CD8-positive, alpha-beta memory T cell (primary cell): ENCODE measurements around the gene CELF4. TPM values are rescaled to one million over a fixed set of nuclear protein-coding genes. Genes with fewer than 3 reads are reported as not detected.
"Not testable (repeated sequence)": the region's sequence is repeated elsewhere in the genome, so short reads cannot be mapped to it uniquely, and the experiment has no call there.

Source experiments
- CTCF ChIA-PET: fragments of 350-600 bp; sonication (Branson Sonifier 250); formaldehyde crosslinking; loops from one replicate; lab custom pipeline; 2021; ENCODE audit warnings: antibody characterized with exemption; lab: Charles Lee
- POLR2A ChIA-PET: fragments of 350-600 bp; sonication (Branson Sonifier 250); formaldehyde crosslinking; loops from one replicate; lab custom pipeline; 2021; ENCODE audit warnings: antibody characterized with exemption; lab: Charles Lee
- DNase-seq, 5 donors: peaks; one replicate each; pipeline versions ENCODE4 v3.0.0 to v3.0.0-alpha.2; 2020 to 2022; ENCODE audit warnings: mixed read lengths in 1 of 5
- H3K27ac ChIP-seq: one replicate; pipeline ENCODE4 v1.7.0; 2013; ENCODE audit warnings: low read depth, mild to moderate bottlenecking, low read length, moderate library complexity
- H3K27me3 ChIP-seq: 2 replicates; pipeline ENCODE4 v1.7.0; 2013; ENCODE audit warnings: low read length, mild to moderate bottlenecking; ENCODE audit not compliant: insufficient read depth, poor library complexity, severe bottlenecking
- H3K36me3 ChIP-seq: 2 replicates; pipeline ENCODE4 v1.7.0; 2013; ENCODE audit warnings: mild to moderate bottlenecking, low read length, moderate library complexity; ENCODE audit not compliant: insufficient read depth
- H3K4me1 ChIP-seq: 2 replicates; pipeline ENCODE4 v1.7.0; 2013; ENCODE audit warnings: mild to moderate bottlenecking, low read length, moderate library complexity; ENCODE audit not compliant: insufficient read depth
- H3K4me3 ChIP-seq: 2 replicates; pipeline ENCODE4 v1.7.0; 2013; ENCODE audit warnings: mild to moderate bottlenecking, low read length
- H3K9me3 ChIP-seq: 2 replicates; pipeline ENCODE4 v1.7.0; 2013; ENCODE audit warnings: mild to moderate bottlenecking, low read length
- H3K27ac Mint-ChIP-seq, 8 donors: one replicate each; pipeline ENCODE4 v1.8.0; 2020 to 2021; ENCODE audit warnings: mixed read lengths in 8 of 8, mild to moderate bottlenecking in 6 of 8, inconsistent platforms in 3 of 8, moderate library complexity in 3 of 8
- H3K27me3 Mint-ChIP-seq, 2 donors: one replicate each; pipeline ENCODE4 v1.8.0; 2020 to 2021; ENCODE audit warnings: mixed read lengths in 2 of 2, mild to moderate bottlenecking in 1 of 2, moderate library complexity in 1 of 2
- H3K36me3 Mint-ChIP-seq, 3 donors: one replicate each; pipeline ENCODE4 v1.8.0; 2020 to 2021; ENCODE audit warnings: mixed read lengths in 3 of 3, inconsistent platforms in 1 of 3, mild to moderate bottlenecking in 1 of 3
- H3K4me1 Mint-ChIP-seq, 3 donors: one replicate each; pipeline ENCODE4 v1.8.0; 2020 to 2021; ENCODE audit warnings: mixed read lengths in 3 of 3, inconsistent platforms in 1 of 3, mild to moderate bottlenecking in 1 of 3
- H3K4me3 Mint-ChIP-seq, 7 donors: one replicate each; pipeline ENCODE4 v1.8.0; 2020 to 2021; ENCODE audit warnings: mixed read lengths in 7 of 7, mild to moderate bottlenecking in 6 of 7, moderate library complexity in 4 of 7, inconsistent platforms in 2 of 7
- H3K9me3 Mint-ChIP-seq, 5 donors: one replicate each; pipeline ENCODE4 v1.8.0; 2020 to 2022; ENCODE audit warnings: mixed read lengths in 5 of 5, mild to moderate bottlenecking in 3 of 5, moderate library complexity in 2 of 5, inconsistent platforms in 1 of 5
- polyA plus RNA-seq: library from polyadenylated mRNA; unstranded; fragments of 300-500 nt; fragmentation: Illumina TruSeq; gene quantifications from one replicate; pipeline ENCODE4 v1.2.3, GENCODE V29; 2021
- total RNA-seq, 2 experiments: library from RNA; stranded (reverse); gene quantifications; one replicate each; pipeline ENCODE4 v1.2.3, GENCODE V29; 2021

Gene CELF4
- total and polyA plus RNA-seq, 3 experiments from 2014 or later = not detected

DNA sequence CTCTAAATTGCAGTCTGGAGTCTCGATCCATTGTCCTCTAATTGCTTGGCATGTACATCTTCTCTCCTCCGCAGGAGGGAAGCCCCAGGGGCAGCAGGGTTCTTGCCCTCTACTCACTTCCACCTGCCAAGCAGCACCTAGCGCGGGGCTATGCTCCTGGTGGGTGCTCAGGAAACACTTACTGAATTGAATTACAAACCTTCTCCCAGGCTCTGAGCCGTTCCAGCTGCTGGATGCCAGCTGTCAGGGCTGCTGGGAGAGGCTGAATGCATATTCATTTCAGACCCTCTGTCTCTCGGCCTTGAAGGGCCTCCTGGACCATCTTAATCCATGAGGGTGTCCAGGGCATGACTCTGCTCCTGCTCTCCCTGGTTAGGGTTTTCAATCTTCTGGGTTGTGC lies 94.0 kb downstream of the CELF4 start:
- Mint-ChIP-seq H3K27me3 (peaks cover 0 to 8% of the 10 kb centered on the region in 2 donors), H3K36me3 (no peaks in the 10 kb centered on the region), H3K4me1 (no peaks in the 10 kb centered on the region), H3K9me3 (peaks cover 0 to 2% (median 0%) of the 10 kb centered on the region in 5 donors), H3K4me3 (no peak overlapping the region), H3K27ac (no peak overlapping the region)
- Histone ChIP-seq H3K27me3 (no peaks in the 10 kb centered on the region), H3K4me3 (no peak overlapping the region), H3K27ac (no peak overlapping the region), H3K4me1 (no peaks in the 10 kb centered on the region), H3K36me3 (no peaks in the 10 kb centered on the region), H3K9me3 (no peaks in the 10 kb centered on the region)
- POLR2A ChIA-PET = no interaction called here
- no peak for DNase-seq
- CTCF ChIA-PET = no interaction called here

DNA sequence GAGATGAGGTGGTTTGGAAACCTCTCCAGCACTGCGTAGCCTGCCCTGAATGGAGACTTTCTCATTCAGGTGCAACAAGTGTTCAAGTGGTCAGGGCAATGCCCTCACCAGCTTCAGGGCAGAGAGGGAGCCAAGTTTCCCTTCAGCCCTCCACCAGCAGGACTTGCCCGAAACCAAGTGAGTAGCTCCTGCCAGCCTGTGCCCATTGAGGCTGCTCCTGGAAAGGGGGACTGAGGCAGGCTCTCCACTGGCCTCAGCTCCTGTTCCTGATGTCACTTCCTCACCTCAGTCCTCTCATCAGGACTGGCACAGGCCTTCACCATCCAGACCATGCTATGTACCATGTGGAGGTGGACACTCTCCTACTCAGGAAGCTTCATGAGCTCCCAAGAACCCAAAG lies 94.6 kb downstream of the CELF4 start:
- Mint-ChIP-seq H3K9me3 (peaks cover 0 to 2% (median 0%) of the 10 kb centered on the region in 5 donors), H3K27me3 (peaks cover 0 to 11% of the 10 kb centered on the region in 2 donors), H3K4me1 (no peaks in the 10 kb centered on the region), H3K4me3 (no peak overlapping the region), H3K27ac (no peak overlapping the region), H3K36me3 (no peaks in the 10 kb centered on the region)
- POLR2A ChIA-PET = no interaction called here
- H3K4me1 ChIP-seq = no peaks in the 10 kb centered on the region
- H3K36me3 ChIP-seq = no peaks in the 10 kb centered on the region
- no peak overlapping the region for H3K27ac ChIP-seq
- CTCF ChIA-PET = no interaction called here
- H3K4me3 ChIP-seq = no peak overlapping the region
- no peaks in the 10 kb centered on the region for H3K27me3 ChIP-seq
- DNase-seq = no peak
- no peaks in the 10 kb centered on the region for H3K9me3 ChIP-seq

DNA sequence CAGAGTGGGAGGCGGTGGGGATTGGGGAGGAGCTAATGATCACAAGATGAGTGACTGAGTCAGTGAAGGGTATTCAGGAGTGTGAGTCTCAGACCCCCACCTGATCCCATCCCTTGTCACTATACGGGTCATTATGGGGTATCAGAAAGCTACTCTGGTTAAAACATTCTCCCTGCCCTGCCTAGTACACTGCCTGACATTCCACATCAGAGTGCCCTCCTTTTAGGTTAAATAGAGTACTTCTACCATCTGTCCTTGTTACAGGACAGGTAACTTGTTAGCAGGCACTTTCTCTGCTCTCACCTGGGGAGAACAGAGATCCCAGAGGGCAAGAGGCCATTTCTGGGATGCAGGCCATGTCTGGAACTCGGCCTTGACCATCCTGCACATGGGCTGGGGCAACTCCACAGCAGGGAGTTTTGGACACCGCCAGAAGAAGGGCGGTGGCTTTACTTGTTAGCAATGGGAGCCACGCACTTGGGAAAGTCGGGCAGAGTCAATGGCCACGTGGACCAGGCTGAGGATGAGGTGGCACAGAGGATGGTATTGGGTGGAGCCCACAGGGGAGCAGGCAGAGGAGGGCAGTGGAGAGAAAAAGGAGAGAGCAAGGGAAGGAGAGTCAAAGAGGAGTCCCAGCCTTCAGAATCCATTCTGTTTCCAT lies 98.5 kb downstream of the CELF4 start:
- no peaks in the 10 kb centered on the region for H3K4me1 Mint-ChIP-seq
- ChIA-PET POLR2A (no interaction called here), CTCF (no interaction called here)
- peaks cover 5 to 11% of the 10 kb centered on the region in 2 donors for H3K27me3 Mint-ChIP-seq
- no peak overlapping the region for H3K4me3 Mint-ChIP-seq
- peaks cover 0 to 2% (median 0%) of the 10 kb centered on the region in 5 donors for H3K9me3 Mint-ChIP-seq
- Histone ChIP-seq H3K9me3 (no peaks in the 10 kb centered on the region), H3K27ac (no peak overlapping the region), H3K27me3 (no peaks in the 10 kb centered on the region), H3K4me3 (no peak overlapping the region), H3K4me1 (no peaks in the 10 kb centered on the region), H3K36me3 (no peaks in the 10 kb centered on the region)
- no peaks in the 10 kb centered on the region for H3K36me3 Mint-ChIP-seq
- DNase-seq = no peak
- H3K27ac Mint-ChIP-seq = peak overlapping the region in 1 of 8 donors; percentile 90

DNA sequence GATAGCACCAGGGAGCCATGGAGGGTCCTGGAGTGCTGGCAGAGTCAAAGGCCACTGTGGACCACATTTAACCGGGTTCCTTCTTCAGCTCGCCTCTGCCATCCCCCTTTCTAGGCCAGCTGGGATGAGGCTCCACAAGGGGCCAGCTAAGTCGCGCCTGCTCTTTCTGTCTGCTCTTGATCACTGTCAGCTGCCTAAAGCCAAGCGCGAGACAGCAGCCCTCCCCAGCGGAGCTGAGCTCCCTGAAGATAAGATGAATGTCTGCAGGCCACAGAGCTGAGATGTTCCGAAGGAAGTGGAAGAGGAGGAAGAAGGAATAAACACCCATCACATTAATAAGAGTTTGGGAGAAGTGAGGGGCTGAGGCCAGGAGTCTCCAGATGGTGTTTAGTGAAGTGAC lies 99.6 kb downstream of the CELF4 start:
- Mint-ChIP-seq H3K9me3 (peaks cover 0 to 2% (median 0%) of the 10 kb centered on the region in 5 donors), H3K4me3 (no peak overlapping the region), H3K4me1 (no peaks in the 10 kb centered on the region), H3K36me3 (no peaks in the 10 kb centered on the region), H3K27ac (no peak overlapping the region), H3K27me3 (peaks cover 5 to 8% of the 10 kb centered on the region in 2 donors)
- H3K27ac ChIP-seq = no peak overlapping the region
- no peaks in the 10 kb centered on the region for H3K4me1 ChIP-seq
- H3K9me3 ChIP-seq = no peaks in the 10 kb centered on the region
- DNase-seq = no peak
- no peaks in the 10 kb centered on the region for H3K27me3 ChIP-seq
- ChIA-PET CTCF (no interaction called here), POLR2A (no interaction called here)
- no peaks in the 10 kb centered on the region for H3K36me3 ChIP-seq
- no peak overlapping the region for H3K4me3 ChIP-seq

DNA sequence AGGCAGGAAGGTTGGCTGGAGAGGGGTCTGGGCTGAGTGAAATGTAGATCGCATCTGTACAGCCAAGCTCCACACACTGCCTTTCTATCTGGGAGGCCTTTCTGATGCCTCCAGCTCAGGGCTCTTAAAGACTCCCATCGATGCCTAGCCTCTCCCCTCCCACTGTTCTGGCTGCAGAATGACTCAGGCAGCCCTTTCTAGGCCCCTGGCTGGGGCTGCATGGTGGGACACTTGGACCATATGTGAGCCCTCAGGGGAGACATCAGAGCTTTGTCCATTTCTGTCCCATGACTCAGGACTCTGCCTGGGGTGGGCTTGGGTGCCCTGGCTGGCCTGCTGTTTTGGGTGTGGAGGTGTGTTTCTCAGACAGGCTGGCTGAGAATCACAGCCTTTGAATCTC lies 101.3 kb downstream of the CELF4 start:
- H3K27me3 Mint-ChIP-seq = peaks cover 5 to 8% of the 10 kb centered on the region in 2 donors
- no peak overlapping the region for H3K27ac Mint-ChIP-seq
- CTCF ChIA-PET = no interaction called here

DNA sequence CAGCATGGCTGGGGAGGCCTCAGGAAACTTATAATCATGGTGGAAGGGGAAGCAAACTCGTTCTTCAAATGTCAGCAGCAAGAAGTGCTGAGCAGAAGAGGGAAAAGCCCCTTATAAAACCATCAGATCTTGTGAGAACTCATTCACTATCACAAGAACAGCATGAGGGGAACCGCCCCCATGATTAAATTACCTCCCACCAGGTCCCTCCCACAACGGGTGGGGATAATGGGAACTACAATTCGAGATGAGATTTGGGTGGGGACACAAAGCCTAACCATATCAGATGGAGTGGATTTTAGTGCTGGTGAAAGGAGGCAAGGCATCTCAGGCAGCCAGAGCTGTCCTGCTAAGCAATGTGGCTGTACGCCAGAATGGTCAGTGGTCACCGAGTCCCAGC lies 104.3 kb downstream of the CELF4 start:
- H3K27ac Mint-ChIP-seq, H3K27ac ChIP-seq, DNase-seq, H3K4me1 ChIP-seq, H3K4me3 Mint-ChIP-seq, H3K36me3 ChIP-seq, H3K27me3 ChIP-seq, H3K9me3 Mint-ChIP-seq, POLR2A ChIA-PET, H3K9me3 ChIP-seq, CTCF ChIA-PET, H3K27me3 Mint-ChIP-seq, H3K4me3 ChIP-seq, H3K36me3 Mint-ChIP-seq, H3K4me1 Mint-ChIP-seq: not testable (repeated sequence)

More for the DNA sequence above, 101.3 kb downstream of the CELF4 start:
- no peaks in the 10 kb centered on the region for H3K36me3 ChIP-seq
- POLR2A ChIA-PET = no interaction called here
- no peak overlapping the region for H3K27ac ChIP-seq
- DNase-seq = no peak
- no peaks in the 10 kb centered on the region for H3K9me3 ChIP-seq
- Mint-ChIP-seq H3K36me3 (no peaks in the 10 kb centered on the region), H3K4me3 (no peak overlapping the region), H3K9me3 (peaks cover 0 to 2% (median 0%) of the 10 kb centered on the region in 5 donors), H3K4me1 (no peaks in the 10 kb centered on the region)
- no peaks in the 10 kb centered on the region for H3K4me1 ChIP-seq
- H3K4me3 ChIP-seq = no peak overlapping the region
- no peaks in the 10 kb centered on the region for H3K27me3 ChIP-seq

DNA sequence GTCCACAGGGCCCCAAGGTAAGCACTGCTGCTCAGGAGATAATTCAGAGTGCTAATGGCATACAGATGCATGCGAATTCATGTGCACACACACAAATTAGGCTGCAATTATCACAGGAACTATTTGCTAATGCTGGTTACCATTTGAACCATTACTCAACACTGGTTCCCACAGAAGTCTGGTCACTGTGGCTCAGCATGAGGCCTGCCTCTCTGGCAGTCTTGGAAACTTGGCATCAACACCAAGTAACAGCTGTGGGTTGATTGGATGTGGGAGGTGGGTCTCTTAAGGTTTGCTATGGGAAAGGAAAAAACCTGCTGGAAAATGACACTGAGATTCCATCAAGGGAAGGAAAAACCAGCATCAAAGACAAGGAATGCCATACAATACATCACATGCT lies 105.0 kb downstream of the CELF4 start:
- Mint-ChIP-seq H3K4me3 (no peak overlapping the region), H3K4me1 (no peaks in the 10 kb centered on the region), H3K27ac (no peak overlapping the region), H3K9me3 (peaks cover 0 to 2% (median 0%) of the 10 kb centered on the region in 5 donors), H3K27me3 (peaks cover 4 to 5% of the 10 kb centered on the region in 2 donors), H3K36me3 (no peaks in the 10 kb centered on the region)
- no peaks in the 10 kb centered on the region for H3K27me3 ChIP-seq
- no peak overlapping the region for H3K27ac ChIP-seq
- no peak for DNase-seq
- H3K4me3 ChIP-seq = no peak overlapping the region
- H3K9me3 ChIP-seq = no peaks in the 10 kb centered on the region
- CTCF ChIA-PET = no interaction called here
- POLR2A ChIA-PET = no interaction called here
- no peaks in the 10 kb centered on the region for H3K4me1 ChIP-seq
- H3K36me3 ChIP-seq = no peaks in the 10 kb centered on the region

DNA sequence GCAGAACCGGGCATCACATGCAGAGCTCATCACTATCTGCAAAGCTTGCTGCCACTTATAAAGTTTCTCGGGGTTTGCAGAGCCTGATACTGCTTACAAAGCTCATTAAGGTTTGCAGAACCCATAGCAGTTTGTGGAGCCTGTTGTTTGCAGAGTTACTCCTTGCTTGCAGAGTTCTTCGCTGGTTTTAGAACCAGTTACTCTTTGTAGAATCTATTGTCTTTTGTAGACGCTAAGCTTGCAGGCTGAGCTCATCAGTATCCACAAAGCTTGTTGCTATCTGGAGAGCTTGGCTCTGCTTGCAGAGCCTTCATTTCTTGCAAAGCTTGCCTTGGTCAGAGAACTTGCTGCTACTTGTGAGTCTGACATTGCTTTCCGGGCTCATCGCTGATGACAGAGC lies 106.9 kb downstream of the CELF4 start:
- Mint-ChIP-seq H3K4me3 (no peak overlapping the region), H3K9me3 (peaks cover 0 to 2% (median 0%) of the 10 kb centered on the region in 5 donors), H3K27ac (no peak overlapping the region), H3K27me3 (peaks cover 0 to 4% of the 10 kb centered on the region in 2 donors), H3K4me1 (no peaks in the 10 kb centered on the region), H3K36me3 (no peaks in the 10 kb centered on the region)
- H3K27me3 ChIP-seq = no peaks in the 10 kb centered on the region
- DNase-seq = no peak
- no peaks in the 10 kb centered on the region for H3K4me1 ChIP-seq
- H3K4me3 ChIP-seq = no peak overlapping the region
- ChIA-PET POLR2A (no interaction called here), CTCF (no interaction called here)
- H3K27ac ChIP-seq = no peak overlapping the region
- H3K36me3 ChIP-seq = no peaks in the 10 kb centered on the region
- H3K9me3 ChIP-seq = no peaks in the 10 kb centered on the region
